Measurements from ENCODE around the gene GRK6. TPM values are rescaled to one million over a fixed set of nuclear protein-coding genes. Genes with fewer than 3 reads are reported as not detected.

Gene GRK6
- total RNA-seq, 1 donor from 2014 or later: 43.0 TPM

- H3K4me3 Mint-ChIP-seq (ENCODE audit: low read depth): no peak overlapping the region
- H3K36me3 Mint-ChIP-seq (ENCODE audit: insufficient read depth): no peaks in the 10 kb centered on the region
- no peaks in the 10 kb centered on the region for H3K9me3 Mint-ChIP-seq (ENCODE audit: low read depth)
- peaks cover 5% of the 10 kb centered on the region for H3K27me3 Mint-ChIP-seq
- TF ChIP-seq, protein P1, sequence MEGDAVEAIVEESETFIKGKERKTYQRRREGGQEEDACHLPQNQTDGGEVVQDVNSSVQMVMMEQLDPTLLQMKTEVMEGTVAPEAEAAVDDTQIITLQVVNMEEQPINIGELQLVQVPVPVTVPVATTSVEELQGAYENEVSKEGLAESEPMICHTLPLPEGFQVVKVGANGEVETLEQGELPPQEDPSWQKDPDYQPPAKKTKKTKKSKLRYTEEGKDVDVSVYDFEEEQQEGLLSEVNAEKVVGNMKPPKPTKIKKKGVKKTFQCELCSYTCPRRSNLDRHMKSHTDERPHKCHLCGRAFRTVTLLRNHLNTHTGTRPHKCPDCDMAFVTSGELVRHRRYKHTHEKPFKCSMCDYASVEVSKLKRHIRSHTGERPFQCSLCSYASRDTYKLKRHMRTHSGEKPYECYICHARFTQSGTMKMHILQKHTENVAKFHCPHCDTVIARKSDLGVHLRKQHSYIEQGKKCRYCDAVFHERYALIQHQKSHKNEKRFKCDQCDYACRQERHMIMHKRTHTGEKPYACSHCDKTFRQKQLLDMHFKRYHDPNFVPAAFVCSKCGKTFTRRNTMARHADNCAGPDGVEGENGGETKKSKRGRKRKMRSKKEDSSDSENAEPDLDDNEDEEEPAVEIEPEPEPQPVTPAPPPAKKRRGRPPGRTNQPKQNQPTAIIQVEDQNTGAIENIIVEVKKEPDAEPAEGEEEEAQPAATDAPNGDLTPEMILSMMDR (IDR thresholded peaks at IDR 0.05; ENCODE audit: unreplicated experiment): no peak
- no peak for DNase-seq (ENCODE audit: low spot score, unreplicated experiment)
- peaks cover 9% of the 10 kb centered on the region for H3K4me1 Mint-ChIP-seq (ENCODE audit: low read depth)
- H3K27ac Mint-ChIP-seq: no peak overlapping the region
These were observed 50.2 kb downstream of the GRK6 start for GRCh38 chr5:177476531-177477233.

DNA sequence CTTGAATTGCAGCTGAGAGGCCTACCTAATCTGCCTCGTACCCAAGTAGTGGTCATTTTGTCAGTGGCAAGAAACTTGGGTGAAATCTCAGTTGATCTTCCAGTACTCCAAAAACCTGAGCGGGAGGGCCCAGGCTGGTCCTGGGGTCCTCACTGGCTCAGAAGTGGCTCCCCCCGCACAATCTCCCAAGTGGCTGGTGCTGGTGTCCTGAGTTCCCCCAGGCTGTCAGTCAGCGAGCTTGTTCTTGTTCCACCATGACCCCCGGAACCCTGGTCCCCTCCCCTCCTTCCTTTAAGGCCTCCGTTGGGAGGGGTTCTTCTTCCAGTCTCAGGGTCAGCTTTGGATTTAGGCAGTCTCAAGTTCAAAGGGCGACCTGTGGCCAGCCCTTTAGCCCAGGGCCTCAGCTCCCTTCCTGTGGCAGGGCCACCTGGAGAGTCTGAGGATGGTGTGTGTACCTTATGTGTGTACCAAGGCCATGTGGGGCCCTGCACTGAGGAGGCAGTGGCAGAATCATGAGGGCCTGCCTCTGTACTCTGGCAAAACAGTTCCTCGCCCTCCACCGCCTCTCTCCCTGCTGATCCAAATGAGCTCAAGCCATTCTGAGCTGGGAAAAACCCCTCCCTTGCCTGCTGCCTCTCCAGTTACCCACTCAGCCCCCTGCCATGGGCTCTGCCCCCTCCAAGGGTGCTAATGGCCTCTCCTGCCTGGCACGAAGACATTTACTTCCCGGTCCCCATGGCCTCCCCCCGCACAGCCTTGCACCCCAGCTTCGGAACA is 51.4 kb downstream of the GRK6 start:
- H3K27ac Mint-ChIP-seq: peak overlapping the region; percentile 73

DNA sequence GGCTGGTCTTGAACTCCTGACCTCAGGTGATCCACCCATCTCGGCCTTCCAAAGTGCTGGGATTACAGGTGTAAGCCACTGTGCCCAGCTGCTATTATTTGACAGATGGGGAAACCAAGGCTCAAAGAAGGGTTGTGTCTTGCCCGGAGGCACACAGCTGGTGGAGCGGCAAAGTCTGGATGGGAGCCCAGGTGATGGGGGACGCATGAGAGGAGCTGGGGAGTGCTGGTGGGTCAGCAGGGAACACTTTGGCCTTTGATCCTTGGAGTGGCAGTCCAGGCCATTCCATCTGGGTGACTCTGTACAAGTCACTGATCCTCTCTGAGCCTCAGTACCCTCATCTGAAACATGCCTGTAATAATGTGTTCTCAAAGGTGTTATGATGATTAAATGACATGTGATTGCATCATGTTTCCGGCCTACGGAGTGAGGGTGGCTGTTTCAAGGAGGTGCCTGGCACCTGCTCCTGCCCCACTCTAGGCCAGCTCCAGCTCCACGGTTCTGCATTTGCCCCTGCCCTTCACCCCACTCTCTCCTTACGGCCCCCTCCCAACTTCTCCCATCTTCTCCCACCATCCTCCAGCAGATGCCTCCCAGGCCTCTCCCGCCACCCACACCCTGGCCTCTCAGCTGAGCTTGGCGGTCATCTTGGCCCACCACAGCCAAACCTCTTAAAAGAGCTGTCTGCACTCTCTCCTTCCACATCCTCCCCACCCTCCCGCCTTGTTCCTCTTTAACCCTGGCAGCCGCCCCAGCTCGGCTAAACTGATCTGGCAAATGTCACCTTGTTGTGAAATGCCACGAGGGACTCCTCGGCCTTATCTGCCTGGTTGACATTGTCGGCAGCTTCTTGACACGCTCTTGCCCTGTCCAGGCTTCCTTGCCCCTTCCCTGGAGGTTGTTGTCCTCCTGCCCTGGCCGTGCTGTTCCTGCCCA is 52.5 kb downstream of the GRK6 start:
- TF ChIP-seq, protein P1 (IDR thresholded peaks at IDR 0.05; ENCODE audit: unreplicated experiment): no peak
- peaks cover 3% of the 10 kb centered on the region for H3K4me1 Mint-ChIP-seq (ENCODE audit: low read depth)
- H3K9me3 Mint-ChIP-seq (ENCODE audit: low read depth): no peaks in the 10 kb centered on the region
- peak overlapping the region; percentile 85 for H3K27ac Mint-ChIP-seq
- H3K36me3 Mint-ChIP-seq (ENCODE audit: insufficient read depth): peaks cover 2% of the 10 kb centered on the region
- H3K4me3 Mint-ChIP-seq (ENCODE audit: low read depth): no peak overlapping the region
- H3K27me3 Mint-ChIP-seq: peaks cover 5% of the 10 kb centered on the region
- no peak for DNase-seq (ENCODE audit: low spot score, unreplicated experiment)

More for the DNA sequence above, 51.4 kb downstream of the GRK6 start:
- TF ChIP-seq, protein P1 (IDR thresholded peaks at IDR 0.05; ENCODE audit: unreplicated experiment): no peak
- Mint-ChIP-seq H3K4me3 (ENCODE audit: low read depth) (no peak overlapping the region), H3K36me3 (ENCODE audit: insufficient read depth) (no peaks in the 10 kb centered on the region), H3K27me3 (peaks cover 5% of the 10 kb centered on the region), H3K9me3 (ENCODE audit: low read depth) (no peaks in the 10 kb centered on the region), H3K4me1 (ENCODE audit: low read depth) (peaks cover 5% of the 10 kb centered on the region)
- DNase-seq (ENCODE audit: low spot score, unreplicated experiment): no peak

DNA sequence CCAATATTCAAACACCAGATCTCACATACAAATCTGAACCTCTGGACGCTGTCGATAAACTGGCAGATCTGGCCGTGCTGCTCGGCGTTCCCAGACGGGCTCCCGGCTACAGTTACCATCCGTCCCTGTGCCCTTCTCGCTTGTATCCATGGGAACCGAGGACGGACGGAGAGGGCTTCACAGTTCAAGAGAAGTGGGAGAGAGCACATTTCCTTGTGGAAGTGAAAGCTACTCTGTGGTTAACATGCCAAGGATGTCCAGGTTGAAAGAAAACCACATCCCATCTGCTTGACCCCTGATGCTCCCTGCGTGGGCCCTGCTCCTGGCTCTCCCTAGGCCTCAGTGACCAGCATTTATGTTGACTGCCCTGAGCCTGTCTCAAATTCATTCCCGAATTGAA is 53.3 kb downstream of the GRK6 start:
- no peak overlapping the region for H3K4me3 Mint-ChIP-seq (ENCODE audit: low read depth)
- peaks cover 3% of the 10 kb centered on the region for H3K36me3 Mint-ChIP-seq (ENCODE audit: insufficient read depth)
- H3K9me3 Mint-ChIP-seq (ENCODE audit: low read depth): no peaks in the 10 kb centered on the region
- TF ChIP-seq, protein P1 (IDR thresholded peaks at IDR 0.05; ENCODE audit: unreplicated experiment): no peak
- peak overlapping the region; percentile 81 for H3K27ac Mint-ChIP-seq
- peaks cover 5% of the 10 kb centered on the region for H3K27me3 Mint-ChIP-seq
- no peaks in the 10 kb centered on the region for H3K4me1 Mint-ChIP-seq (ENCODE audit: low read depth)
- no peak for DNase-seq (ENCODE audit: low spot score, unreplicated experiment)

DNA sequence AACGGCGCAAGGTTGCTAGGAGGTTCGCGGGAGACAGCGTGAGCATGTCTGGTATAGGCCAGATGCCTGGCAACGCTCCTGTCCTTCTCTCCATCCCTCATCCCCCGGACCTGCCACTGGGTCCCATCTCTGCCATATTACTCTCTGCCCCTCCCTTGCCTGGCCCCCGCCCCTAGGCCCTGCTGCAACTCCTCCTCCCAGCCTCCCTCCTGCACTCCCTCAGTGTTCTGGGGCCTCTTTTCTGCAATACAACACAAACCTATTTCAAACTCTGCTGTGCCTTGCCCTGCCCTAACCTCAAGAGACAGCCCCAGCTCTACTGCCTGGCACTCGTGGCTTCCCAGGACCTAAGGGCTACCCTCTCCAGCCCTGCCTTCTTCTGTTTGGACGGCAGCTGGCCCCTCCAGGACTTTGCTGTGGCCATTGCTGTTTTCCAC is 55.9 kb downstream of the GRK6 start:
- no peak for DNase-seq (ENCODE audit: low spot score, unreplicated experiment)
- no peaks in the 10 kb centered on the region for H3K27me3 Mint-ChIP-seq
- TF ChIP-seq, protein P1 (IDR thresholded peaks at IDR 0.05; ENCODE audit: unreplicated experiment): no peak
- no peaks in the 10 kb centered on the region for H3K9me3 Mint-ChIP-seq (ENCODE audit: low read depth)
- H3K36me3 Mint-ChIP-seq (ENCODE audit: insufficient read depth): peaks cover 9% of the 10 kb centered on the region
- H3K4me1 Mint-ChIP-seq (ENCODE audit: low read depth): no peaks in the 10 kb centered on the region
- H3K4me3 Mint-ChIP-seq (ENCODE audit: low read depth): no peak overlapping the region
- no peak overlapping the region for H3K27ac Mint-ChIP-seq
